ENCODE results near the gene NSMCE4A.
"Not testable (repeated sequence)": the region's sequence is repeated elsewhere in the genome, so short reads cannot be mapped to it uniquely, and the experiment has no call there.

The NSMCE4A gene

DNA sequence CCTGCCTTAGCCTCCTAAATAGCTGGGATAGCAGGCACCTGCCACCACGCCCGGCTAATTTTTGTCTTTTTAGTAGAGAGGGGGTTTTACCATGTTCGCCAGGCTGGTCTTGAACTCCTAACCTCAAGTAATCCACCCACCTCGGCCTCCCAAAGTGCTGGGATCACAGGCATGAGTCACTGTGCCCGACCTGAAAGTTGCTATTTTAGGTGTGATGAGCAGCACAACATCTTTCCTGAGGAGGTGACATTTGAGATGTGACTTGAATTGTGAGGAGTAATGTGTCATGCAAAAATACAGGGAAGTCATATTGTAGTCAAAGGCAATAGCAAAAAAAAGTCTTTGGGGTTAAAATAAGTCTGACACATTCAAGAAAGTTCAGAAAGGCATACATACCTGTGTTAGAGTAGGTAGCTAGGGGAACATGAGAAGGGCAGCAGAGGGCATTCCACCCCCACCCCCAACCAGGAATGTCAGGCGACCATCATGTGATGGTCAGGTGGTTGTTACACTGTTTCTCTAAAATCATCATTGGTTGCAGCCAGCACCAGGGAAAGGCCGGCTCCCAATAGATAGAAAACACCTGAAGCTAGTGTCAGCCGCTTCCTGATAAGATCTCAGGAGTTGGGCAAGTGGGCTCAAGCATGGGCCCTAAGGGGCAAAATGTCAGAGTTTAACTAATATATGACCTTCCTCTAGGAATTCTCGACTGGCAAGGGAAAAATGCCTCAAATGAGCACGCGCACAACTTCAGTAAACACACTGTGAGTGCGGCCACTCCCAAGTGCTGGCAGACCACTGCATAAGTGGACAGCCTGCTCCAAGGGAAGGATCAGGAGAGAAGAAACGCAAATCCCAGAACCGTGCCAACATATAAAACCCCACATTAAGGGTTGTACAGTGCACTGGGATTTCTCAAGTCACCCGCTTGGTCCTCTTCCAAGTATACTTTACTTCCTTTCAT, 13.6 kb upstream of the NSMCE4A start, which contains the start of gene TACC2:
Gene TACC2, plus strand, starts transcription at position 803 of the 964 bp plus-strand sequence. CDS start 32,819 bp downstream, outside the sequence.
- no peak for DNase-seq (ENCODE audit: low read depth)

DNA sequence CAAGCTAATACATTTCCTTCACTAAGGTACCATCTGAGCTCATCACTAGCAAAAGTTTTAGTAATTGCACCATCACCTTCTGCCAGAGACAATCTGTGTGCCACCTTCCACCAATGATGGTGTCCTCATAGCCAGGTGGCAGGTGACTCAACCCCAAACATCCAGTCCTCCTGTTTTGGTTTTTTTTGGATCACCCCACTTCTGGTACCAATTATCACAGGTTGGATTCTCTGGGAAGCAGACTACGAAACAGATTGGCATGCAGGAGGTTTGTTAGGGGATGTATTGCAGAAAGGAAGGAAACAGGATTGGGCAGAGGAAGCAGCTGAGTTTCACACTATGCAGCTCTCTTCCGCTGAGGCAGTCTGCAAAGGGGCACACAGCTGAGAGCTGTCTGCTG, 9.4 kb upstream of the NSMCE4A start:
- no peak for DNase-seq (ENCODE audit: low read depth)

DNA sequence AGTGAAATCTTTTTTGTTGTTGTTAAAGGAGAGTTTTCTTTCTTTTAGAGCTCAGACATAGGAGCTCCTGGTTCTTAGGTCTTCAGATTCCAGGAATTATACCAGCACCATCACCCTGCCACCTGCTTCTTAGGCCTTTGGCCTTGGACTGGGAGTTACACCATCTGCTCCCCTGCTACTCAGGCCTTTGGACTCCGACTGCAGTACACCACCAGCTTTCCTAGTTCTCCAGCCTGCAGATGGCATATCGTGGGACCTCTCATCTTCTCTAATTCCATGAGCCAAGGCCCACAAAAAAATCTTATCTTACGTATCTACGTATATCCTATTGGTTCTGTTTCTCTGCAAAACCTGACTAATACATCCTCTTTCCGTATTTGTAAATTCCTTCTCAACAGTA, 8.8 kb upstream of the NSMCE4A start:
- DNase-seq (ENCODE audit: low read depth), result no peak

DNA sequence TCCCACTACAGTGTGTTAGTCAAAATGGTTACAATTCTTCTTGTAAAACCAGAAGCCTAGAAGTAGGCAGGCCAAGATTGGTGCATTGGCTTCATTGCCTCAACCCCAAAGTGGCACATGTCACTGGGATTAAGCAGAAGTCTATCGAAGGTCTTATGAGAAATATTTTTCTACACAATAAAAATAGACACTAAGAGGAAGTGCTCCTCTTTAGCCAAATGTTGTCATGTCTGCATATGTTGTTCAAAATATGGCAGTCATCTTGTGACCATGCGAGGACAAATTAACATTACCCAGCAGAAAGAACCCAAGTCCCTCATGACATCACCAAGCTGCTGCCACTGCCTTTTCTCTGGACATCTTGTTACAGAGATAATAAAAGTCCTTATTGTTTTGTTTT, 6.3 kb upstream of the NSMCE4A start:
- DNase-seq (ENCODE audit: low read depth), result no peak

DNA sequence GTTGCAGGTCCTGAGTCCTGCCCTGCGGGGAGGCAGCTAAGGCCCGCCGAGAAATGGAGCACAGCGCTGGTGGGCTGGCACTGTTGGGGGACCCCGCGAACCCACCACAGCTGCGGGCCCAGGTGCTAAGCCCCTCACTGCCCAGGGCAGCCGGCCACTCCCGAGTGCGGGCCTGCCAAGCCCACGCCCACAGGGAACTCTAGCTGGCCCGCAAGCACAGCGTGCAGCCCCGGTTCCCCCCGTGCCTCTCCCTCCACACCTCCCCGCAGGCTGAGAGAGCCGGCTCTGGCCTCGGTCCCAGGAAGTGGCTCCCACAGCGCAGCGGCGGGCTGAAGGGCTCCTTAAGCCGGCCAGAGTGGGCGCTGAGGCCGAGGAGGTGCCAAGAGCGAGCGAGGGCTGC, 3.5 kb upstream of the NSMCE4A start:
- no peak for DNase-seq (ENCODE audit: low read depth)

DNA sequence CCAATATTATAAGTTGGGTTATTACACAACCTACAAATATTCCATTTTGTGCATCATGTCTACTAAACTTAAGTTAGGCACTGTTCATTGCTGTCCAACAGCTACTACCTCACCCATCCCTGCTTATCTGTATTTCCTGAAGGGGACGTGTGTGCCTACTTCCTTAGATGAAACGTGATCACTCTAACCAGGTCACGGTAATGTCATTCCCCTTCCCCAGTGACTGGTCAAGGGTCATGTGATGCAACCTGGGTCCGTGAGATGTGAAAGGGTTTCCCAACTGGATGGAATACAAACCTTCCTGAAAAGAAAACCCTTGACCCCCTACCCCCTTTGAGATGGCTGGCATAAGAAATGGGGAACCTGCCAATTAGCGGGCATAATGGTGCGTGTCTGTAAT, 1.6 kb upstream of the NSMCE4A start:
- no peak for DNase-seq (ENCODE audit: low read depth)

DNA sequence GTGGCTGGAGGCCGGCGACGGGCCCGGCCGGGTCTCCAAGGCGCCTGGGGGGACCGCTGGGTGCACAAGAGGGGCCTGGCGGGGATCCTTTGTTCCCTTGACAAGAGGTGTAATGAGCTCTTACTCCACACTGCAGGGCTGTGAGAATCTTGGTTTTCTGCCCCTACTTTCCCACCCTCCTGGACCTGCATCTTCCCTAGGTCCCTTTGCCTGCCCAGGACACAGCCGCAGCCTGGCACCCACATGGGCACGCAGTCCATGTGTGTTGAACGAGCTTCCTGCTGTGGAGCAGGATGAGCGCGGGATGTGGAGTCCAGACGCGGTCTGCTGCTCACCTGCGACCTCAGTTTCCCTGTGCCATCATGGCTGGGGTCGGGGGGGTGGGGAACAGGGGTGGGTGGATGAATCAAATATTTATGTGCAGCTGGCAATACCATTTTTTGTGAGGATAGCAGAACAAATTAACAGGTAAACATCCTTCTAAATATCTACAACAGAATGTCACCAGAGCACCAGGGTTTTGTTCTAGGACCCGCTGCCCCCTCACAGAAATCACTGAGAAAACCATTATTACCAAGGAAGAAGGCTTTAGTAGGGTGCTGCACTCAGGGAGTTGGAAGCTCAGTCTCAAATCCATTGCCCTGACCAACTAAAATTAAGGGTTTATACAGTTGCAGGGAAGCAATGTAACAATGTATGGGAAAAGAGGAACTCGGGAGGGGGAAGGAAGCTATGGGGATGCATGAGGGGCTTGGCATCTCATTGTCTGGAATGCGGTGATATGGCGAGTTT, 474 bp upstream of the NSMCE4A start:
- no peak for DNase-seq (ENCODE audit: low read depth)

DNA sequence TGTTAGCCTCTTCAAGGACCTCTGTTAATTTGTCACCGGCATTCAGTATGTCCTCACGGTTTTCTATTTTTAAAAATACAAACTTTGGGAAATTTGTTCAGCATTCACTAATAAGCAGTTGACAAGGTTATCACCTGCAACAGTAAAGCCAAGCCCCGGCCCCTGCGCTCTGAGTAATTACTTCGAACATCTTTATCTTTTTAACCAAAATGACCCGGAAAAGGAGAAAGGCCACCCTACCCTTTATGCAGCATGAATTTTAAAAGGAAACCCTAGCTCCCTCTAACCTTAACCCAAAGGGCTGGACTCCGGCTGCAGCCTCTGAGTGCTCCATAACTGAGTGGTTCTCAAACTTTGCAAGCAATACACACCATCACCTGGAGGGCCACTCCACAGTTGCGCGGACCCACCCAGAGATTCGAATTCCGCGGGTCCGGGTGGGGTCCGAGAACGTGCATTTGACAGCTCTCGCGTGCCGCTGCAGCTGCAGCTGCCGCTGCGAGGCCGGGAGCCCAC, 940 bp downstream of the NSMCE4A start:
- DNase-seq (ENCODE audit: low read depth), result no peak

DNA sequence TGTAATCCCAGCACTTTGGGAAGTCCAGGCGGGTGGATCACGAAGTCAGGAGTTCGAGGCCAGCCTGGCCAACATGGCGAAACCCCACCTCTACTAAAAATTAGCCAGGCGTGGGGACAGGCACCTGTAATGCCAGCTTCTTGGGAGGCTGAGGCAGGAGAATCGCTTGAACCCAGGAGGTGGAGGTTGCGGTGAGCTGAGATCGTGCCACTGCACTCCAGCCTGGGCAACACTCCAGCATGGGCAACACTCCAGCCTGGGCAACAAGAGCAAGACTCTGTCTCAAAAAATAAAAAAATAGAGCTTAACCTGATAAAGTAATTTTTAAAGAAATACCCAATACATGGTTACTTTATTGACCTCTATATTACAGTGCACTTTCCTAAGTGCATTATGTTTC, 5.9 kb downstream of the NSMCE4A start:
- not testable (repeated sequence) for DNase-seq (ENCODE audit: low read depth)

DNA sequence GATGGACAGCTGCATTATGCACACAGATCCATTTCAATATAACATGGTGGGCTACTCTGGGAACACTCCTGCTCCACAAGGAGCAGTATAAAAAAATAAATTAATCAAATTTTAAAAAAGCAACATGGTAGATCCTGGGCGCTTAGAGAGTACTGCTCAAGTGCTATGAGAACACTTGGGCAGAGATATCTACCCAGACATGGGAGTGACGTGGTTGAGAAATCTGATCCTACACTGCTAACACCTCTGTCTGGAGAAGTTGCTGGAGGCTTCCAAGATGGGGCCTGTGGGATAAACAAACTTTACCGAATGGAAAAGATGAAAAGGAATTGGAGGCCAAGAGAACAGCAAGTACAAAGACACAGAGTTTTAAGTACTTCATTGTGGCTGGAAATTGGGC, 9.0 kb downstream of the NSMCE4A start:
- no peak for DNase-seq (ENCODE audit: low read depth)

DNA sequence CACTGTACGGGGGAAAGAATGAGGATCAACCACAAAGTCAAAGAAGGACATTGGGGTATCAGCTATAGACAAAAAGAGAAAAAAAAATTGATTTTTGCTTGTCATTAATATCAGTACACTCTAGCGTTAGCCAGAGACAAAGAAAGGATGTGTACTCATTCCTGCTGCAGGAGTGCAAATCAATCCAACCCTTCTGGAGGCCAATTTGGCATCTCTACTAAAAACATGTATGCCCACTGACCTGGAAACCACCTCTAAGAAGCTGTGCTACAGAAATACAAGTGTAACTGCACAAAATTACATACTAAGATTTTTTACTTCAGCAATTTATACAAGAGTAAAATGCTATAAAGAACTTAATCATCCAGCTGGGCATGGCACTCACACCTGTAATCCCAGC, 13.6 kb downstream of the NSMCE4A start:
- no peak for DNase-seq (ENCODE audit: low read depth)

DNA sequence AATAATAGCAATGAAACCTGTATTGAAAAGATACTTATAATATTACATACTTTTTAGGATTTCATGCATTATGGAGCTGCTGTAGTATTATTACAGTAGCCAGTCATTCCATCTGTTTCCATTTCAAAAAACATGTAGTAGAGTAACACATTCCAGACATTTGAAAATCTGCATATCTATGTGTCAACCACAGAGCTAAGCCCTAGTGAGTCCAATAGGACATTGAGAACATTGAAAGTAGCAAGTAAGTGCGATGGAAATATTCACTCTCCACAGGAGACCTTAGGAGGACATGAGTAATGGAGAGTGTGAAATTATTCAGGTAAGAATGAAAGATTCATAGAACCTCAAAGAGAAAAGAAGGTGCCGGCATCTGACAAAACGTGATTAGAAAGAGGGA, 15.3 kb downstream of the NSMCE4A start:
- no peak for DNase-seq (ENCODE audit: low read depth)

DNA sequence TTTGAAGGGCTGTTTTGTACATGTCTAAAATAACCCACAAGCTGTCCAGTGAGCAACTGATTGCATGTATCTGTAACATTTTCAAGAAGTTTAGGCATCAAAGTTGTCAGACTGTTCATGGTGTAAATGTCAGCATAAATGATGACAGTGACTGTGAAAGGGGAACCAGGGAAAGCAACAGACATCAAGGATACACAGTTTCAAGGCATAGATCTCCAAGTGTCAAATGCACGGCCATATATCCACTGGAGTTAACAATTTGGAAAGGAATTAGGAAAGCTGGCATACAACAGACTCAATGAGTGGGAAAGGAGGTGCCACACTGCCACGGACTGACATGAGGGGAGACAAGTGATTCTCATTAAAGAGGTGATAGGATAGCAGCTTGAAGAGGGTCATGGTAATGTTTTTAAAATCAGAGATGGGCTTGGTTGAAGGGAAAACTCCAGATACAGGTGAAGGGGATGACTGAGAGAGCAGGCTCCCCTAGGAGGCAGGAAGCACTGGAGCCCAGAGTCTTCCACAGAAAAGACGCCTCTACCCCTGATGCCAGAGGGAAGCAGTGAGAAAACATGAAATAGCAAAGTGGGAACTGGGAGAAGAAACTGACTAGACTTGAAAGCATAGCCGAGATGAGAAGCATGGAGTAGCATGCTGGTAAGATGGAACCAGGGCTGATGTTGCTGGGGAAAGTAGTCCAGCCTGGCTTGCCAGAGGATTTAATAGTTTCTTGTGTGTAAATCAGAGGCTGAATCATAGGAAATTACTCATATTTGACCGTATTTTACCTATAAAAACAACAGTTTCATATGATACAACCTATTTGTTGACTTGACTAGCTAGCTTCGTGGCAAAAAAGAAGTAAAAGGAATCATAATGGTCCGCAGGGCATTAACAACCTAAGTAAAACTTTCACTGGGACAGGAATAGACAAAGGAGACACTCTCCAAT, 18.6 kb downstream of the NSMCE4A start:
- DNase-seq (ENCODE audit: low read depth), result no peak

DNA sequence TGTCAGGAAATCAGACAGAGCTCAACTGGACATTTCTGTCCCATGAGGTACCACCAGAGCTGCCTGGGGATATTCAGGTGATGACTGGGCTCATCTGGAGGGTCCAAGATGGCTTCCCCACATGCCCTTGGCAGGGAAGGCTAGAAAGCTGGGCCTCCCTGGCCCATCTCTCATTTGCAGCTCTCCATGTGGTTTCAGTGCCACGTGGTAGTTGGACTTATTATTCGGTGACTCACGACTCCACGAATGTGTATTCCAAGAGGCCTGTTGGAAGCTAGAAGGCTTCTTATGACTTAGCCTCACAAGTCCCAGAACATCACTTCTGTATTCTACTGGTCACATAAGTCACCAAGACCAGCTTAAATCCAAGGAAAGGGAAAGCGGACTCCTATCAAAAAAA, 22.8 kb downstream of the NSMCE4A start:
- peak; percentile 56 for DNase-seq (ENCODE audit: low read depth)

DNA sequence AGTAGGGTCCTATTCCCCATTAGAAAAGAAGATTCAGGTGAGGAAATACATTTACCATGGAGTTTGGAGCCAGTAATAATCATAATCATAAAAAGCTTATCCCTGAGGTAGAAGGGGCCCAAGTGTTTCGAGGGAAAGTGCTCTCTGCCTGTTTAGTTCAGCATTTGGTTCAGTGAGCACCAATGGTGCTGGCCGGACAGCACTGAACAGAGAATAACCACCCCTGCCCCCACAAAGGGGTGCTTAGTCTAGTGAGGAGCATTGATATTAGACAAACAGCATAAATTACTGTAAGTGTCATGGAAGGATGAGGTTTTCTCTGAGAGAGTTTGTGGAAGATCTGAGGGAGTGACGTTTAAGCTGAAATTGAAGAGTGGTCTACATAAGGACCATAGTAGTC, 25.6 kb downstream of the NSMCE4A start:
- no peak for DNase-seq (ENCODE audit: low read depth)

DNA sequence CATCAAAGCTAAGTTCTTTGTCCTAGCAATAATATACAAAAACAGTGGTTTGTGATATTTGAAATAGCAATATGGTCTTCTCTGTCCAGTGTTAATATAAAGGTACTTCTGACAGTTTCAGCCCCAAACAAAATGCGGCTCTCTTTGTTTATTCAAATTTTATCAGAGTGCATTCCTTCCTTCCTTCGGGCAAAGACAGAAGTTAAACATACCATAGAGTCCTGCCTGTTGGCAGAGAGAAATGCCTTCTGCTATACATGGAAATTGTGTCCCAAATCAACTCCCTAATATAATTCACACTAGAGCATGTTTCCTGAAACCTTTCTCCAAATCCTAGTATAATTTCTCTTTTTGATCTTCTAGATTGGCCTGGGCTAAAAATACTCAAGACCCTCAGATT, 26.0 kb downstream of the NSMCE4A start:
- no peak for DNase-seq (ENCODE audit: low read depth)

DNA sequence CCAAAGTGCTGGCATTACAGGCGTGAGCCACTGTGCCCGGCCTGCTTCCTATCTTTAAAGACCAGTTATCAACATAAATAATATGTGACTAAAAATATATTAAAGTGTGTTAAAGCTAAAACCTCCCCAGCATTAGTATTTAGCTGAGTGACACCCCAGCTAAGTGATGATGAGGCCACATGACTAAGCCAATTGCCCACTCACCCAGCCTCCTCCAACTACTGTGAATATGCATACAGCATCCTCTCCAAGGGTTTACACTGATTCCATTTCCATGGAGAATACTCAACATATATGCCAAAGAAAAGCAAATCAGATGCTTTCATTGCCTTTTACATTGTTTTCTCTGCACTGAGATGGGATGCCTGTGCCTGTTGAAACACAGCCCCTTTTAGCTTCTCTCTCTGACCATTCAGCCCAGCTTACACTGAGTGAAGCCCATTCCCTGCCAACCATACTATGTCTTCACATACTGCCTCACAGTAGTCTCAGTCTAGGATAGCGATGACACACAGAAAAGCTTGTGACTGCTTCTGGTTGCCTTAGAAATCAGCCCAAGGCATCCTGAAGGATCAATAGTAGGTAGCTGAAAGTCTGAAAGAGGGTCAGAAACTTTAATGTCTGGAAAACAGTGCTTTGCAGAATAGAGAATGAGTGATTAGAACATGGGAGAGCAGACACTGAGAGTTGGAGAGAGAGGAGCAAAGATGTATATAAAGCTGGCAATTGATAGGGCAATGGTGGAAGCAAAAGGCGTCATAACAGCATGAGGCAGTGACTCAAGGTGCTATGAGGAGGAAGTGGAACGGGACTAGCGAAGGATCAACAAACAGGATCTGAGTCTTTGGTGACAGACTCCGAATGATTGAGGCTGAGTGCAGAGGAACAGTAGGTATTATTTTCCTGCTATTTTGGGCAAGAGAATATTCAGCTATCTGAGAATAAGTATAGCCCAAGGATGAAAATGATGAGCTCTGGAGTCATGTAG, 27.4 kb downstream of the NSMCE4A start:
- no peak for DNase-seq (ENCODE audit: low read depth)

DNA sequence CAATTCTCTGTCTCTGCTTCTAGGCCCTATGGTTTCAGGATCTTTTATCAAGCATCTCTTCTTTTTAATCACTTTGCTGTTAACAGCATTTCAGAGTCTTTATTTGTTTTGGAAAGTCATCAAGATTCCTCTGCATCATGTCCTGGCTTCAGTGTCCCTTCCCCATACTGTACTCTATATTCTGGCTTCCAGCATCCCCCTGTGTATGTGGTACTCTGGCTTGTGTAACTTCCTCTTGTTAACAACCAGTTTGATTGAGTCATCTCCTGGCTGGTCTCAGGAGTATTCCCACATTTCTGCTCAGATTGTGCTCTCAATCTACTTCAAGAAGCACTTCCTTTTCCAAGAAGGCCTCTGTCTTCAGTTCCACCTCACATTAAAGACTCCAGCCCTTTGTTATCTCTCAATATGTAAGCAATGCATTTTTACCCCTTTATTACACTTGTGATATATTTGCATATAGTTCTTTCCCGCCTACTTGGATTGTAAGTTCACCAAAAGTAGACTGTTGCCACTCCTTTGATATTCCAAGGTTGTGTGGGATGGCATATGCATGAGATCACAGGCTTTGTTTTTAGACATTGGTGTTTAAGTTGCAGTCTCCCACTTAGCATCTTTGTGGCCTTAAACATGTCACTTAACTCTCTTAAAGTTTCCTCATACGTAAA, 32.1 kb downstream of the NSMCE4A start:
- DNase-seq (ENCODE audit: low read depth), result peak; percentile 83

DNA sequence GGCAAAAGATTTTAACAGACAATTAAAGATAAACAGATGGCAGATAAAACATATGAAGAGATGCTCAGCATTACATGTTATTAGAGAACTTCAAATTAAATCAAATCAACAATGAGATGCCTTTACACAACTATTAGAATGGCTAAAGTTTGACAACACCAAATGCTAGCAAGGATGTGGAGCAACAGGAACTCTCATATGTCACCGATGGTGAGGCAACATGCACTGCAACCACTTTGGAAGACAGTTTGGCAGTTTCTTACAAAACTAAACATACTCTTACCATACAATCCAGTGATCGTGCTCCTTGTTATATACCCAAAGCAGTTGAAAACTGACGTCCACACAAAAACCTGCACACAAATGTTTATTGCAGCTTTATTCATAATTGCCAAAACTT, 33.5 kb downstream of the NSMCE4A start:
- DNase-seq (ENCODE audit: low read depth), result no peak

DNA sequence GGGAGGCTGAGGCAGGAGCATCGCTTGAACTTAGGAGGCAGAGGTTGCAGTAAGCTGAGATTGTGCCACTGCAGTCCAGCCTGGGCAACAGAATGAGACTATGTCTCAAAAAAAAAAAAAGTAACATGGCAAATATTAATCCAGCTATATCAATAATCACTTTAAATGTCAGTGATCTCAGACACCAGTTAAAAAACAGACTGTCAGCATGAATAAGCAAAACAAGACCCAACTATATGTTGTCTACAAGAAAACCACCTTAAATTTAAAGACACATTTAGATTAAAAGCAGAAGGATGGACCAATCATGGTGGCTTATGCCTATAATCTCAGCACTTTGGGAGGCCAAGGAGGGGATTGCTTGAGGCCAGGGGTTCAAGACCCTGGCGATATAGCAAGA, 38.7 kb downstream of the NSMCE4A start:
- no peak for DNase-seq (ENCODE audit: low read depth)
